Forelimb muscle (tissue), 1 donor: ENCODE measurements around the gene MUC5AC. TPM values are rescaled to one million over a fixed set of nuclear protein-coding genes. Genes with fewer than 3 reads are reported as not detected.

Experiments used
- DNase-seq: peaks from one replicate; pipeline ENCODE4 v3.0.0-alpha.2; 2013; ENCODE audit warnings: low read depth
- polyA plus RNA-seq: library from polyadenylated mRNA; unstranded; fragments of 120-200 nt; gene quantifications from one replicate; pipeline ENCODE4 v1.2.1, GENCODE V29; 2013; ENCODE audit not compliant: insufficient read length

MUC5AC gene
- polyA plus RNA-seq, 1 donor: not detected

DNA sequence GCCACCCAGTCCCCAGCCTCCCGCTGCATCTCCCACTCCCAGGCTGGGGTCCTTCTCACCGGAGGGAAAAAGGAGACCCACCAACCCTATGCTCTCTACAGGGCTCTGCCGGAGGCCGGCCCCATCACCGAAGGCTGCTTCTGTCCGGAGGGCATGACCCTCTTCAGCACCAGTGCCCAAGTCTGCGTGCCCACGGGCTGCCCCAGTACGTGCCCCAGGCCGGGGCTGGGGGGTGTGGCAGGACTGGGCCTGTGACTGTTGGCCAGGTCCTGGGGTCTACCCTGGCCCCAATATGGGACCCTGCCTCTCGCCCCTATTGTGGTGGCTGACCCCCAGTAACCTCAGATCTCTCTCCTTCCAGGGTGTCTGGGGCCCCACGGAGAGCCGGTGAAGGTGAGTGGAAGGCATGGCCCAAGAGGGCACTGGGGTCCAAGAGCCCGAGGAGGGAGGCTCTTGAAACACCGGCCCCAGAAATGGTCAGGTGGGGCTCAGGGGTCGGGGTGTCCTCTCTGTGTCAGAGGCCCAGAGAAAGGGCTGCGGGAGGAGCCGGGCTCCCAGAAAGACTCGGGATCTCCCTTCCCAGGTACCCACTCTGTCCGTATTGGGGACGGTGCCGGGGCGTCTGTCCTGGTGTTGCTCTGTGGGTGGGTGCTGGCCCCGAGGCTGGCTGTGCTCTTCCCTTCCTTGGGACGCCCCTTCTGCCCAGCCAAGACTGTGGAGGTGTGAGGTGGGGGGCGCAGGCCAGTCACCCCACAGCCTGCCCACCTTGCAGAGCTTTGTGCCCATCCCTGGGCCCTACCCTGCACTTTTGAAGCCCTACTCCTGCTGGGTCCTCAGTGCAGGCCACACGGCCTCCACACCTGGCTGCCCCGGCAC, 39.0 kb downstream of the MUC5AC start:
- DNase-seq: no peak

DNA sequence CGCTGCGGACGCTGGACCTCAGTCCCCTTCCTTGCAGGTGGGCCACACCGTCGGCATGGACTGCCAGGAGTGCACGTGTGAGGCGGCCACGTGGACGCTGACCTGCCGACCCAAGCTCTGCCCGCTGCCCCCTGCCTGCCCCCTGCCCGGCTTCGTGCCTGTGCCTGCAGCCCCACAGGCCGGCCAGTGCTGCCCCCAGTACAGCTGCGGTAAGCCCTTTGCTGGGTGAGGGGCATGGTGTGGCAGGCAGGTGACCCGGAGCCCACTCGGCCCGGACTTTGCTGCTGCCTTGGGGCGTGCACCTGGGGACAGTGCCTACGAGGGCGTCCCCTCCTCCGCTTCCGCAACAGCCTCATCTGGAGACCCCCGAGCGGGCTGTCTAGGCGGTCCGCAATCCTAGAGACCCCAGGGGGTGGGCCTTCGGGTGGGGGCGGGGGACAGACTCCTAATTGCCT, 39.7 kb downstream of the MUC5AC start:
- no peak for DNase-seq

DNA sequence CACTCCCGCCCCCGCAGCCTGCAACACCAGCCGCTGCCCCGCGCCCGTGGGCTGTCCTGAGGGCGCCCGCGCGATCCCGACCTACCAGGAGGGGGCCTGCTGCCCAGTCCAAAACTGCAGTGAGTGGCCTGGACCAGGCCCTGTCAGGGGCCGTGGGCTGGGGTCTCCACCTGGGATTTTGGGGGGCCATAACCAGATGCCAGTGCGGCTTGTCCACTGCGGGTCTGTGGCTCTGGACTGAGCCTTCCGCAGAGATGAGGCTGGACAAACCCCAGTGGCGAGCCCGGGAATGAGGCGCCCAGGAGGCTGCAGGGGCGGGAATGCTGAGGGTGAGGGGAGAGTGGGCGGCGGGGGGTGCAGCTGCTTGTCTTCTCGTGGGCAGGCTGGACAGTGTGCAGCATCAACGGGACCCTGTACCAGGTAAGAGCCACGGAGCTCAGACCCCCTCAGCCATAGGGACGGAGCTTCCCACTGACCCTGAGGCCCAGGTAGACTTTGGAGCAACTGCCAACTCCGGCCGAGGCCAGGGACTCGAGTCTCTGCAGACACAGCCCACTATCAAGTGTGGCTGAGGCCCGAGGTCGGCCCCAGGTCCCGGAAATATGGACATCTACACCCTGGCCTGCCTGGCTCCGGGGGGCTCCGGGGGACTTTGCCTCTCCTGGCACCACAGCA, 40.3 kb downstream of the MUC5AC start:
- DNase-seq: no peak

DNA sequence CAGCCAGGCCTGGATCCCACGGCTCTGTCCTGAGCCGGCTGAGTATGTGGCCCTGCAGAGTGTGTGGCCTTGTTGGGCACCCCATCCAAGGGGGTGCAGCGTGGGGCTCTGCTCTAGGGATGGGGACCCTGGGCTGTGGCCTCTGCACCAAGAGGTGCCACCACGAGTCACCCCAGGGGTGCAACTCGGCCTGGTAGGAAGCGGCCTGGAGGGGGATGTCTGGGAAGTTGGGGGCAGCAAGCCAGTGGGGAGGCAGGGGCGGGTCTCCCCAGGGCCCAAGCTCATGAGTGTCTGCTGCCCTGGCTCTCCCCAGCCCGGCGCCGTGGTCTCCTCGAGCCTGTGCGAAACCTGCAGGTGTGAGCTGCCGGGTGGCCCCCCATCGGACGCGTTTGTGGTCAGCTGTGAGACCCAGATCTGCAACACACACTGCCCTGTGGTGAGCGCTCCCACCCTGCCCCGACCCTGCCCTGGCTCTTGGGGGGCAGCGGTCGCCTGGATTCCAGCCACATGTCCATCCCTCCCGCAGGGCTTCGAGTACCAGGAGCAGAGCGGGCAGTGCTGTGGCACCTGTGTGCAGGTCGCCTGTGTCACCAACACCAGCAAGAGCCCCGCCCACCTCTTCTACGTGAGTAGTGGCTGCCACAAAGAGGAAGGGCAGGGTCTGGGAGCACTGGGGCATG, 40.9 kb downstream of the MUC5AC start:
- DNase-seq: no peak

DNA sequence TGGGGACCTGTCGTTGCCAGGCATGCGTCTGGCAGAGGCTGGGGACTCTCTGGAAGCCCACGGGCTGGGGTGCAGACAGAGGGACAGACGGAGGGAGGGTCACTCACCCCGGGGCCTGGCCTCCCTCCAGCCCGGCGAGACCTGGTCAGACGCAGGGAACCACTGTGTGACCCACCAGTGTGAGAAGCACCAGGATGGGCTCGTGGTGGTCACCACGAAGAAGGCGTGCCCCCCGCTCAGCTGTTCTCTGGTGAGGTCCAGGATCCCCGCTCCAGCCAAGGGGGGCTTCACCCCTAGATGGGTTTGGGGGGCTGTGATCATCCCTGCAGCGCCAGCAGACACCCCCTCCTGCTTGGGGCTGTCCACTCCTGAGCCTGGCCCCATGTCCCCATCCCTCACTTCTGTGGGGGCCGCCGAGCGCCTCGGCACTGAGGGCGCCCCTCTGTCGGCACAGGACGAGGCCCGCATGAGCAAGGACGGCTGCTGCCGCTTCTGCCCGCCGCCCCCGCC, 41.5 kb downstream of the MUC5AC start:
- no peak for DNase-seq

DNA sequence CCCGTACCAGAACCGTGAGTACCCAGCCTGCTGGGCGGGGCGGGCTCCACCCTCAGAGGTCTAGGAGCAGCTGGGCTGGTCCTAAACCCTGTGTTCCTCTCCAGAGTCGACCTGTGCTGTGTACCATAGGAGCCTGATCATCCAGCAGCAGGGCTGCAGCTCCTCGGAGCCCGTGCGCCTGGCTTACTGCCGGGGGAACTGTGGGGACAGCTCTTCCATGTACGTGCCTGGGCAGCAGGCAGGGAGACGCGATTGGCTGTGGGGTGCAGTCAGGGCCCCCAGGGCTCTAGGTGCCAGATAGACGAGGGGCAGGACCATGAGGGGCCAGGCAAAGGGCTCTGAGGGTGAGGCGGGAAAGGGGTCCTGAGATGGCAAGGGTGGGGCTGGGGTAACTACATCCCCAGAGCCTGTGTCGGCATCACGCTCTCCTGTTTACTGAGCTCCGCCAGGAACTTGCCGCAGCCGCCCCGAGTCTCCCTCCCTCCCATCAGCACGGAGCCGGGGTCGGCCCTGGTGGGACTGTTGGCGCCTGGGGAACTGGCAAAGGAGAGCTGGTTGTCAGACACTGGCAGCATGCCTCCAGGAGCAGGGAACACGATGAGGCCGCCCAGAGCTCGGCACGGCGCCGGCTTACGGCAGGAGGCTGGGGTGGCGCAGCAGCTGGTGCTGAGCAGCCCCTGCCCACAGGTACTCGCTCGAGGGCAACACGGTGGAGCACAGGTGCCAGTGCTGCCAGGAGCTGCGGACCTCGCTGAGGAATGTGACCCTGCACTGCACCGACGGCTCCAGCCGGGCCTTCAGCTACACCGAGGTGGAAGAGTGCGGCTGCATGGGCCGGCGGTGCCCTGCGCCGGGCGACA, 42.2 kb downstream of the MUC5AC start:
- DNase-seq: no peak

DNA sequence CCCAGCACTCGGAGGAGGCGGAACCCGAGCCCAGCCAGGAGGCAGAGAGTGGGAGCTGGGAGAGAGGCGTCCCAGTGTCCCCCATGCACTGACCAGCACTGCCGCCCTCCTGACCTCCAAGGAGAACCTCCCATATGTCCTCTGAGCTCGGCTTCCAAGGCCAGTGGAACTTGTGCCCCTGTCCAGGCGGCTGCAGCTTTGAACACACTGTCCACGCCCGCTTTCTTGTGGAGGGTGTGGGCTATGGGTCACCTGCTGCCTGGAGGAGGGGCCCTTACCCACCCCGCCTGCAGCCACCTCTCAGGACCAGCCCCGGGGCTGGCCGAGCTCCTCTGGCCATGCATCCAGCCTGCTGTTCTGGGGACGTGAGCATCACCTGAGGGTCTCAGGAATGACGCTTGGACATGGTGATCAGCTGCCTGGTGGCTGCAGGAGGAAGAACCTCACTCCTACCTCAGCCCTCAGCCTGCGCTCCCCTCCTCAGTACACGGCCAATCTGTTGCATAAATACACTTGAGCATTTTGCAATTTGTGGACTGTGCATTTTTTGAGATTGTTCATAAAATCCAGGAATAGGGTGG, 42.9 kb downstream of the MUC5AC start:
- DNase-seq: no peak

DNA sequence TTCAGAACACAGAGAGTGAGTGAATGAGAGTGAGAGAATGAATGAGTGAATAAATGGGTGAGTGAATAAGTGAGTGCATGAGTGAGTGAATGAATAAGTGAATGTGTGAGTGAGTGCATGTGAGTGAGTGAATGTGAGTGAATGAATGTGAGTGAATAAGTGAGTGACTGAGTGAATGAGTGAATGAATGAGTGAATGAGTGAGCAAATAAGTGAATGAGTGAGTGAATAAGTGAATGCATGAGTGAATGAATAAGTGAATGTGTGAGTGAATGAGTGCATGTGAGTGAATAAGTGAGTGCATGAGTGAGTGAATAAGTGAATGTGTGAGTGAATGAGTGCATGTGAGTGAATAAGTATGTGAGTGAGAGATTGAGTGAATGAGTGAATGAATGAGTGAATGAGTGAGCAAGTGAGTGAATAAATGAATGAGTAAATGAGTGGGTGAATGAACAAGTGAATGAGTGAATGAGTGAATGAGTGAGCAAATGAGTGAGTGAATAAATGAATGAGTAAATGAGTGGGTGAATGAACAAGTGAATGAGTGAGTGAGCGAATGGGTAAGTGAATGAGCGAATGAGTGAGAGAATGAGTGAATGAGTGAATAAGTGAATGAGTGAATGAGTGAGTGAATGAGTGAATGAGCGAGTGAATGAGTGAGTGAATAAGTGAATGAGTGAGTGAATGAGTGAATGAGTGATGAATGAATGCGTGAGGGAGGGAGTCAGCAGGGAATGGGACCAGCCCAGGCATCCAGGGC, 43.8 kb downstream of the MUC5AC start:
- no peak for DNase-seq

DNA sequence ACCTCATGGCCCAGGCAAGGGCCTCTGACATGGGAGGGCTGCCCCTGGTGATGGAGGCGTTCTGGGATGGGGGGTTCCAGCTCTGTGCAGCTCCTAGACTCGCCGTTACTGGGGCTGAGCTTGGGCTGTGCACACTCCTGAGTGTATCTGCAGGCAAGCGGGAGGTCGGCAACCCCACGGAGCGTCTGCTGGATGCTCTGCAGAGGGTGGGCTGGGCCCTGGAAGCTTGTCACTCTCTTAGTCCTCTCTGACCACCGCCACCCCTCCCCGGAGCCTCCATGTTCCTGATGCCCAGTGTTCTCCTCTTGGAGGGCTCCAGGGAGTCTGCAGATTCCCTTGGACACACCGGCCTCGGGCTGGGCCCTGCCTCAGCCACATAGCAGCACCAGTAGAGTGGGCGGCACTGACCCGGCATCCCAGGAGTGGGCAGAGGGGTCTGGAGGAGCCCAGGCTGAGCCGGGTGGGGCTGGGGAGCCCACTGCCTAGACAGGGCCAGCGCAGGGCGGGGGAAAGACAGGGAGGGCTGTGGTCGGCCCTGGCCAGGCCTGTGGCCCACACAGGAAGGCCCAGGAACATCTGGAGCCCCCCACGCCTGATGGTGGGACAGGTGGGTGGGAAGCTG, 44.5 kb downstream of the MUC5AC start:
- no peak for DNase-seq

DNA sequence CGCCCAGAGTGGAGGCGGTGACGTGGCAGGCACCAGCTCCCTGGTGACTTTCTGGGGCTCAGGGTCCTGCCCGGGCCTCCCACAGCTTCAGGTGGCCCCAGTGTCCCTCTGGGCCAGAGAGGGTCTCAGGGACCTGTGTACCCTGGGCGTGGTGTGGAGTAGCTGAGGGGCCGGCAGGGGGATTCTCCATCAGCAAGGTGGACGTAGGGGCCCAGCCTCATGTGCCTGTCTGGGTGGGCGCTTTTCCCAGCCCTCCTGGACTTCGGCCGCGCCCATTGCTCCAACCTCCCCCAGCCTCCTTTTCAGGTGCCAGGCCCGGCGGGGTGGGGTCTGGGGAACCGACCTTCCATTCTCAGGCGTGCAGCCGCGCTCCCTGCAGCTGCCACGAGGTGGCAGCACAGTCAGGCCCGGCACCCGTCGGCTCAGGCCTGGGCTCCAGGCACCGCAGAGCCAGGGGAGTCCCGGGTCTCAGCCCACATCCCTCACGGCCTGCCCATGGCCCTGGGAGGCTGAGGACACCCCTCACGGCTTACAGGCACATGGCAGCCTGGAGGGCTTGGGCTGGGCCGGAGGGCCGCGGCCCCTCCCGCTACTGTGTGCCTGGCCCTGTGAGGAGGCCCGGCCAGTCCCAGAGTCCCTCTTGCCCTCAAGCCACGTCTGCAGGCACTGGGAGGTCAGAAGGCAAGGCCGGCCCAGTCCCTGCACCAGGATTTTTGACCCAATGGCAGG, 45.2 kb downstream of the MUC5AC start:
- peak; percentile 8 for DNase-seq

DNA sequence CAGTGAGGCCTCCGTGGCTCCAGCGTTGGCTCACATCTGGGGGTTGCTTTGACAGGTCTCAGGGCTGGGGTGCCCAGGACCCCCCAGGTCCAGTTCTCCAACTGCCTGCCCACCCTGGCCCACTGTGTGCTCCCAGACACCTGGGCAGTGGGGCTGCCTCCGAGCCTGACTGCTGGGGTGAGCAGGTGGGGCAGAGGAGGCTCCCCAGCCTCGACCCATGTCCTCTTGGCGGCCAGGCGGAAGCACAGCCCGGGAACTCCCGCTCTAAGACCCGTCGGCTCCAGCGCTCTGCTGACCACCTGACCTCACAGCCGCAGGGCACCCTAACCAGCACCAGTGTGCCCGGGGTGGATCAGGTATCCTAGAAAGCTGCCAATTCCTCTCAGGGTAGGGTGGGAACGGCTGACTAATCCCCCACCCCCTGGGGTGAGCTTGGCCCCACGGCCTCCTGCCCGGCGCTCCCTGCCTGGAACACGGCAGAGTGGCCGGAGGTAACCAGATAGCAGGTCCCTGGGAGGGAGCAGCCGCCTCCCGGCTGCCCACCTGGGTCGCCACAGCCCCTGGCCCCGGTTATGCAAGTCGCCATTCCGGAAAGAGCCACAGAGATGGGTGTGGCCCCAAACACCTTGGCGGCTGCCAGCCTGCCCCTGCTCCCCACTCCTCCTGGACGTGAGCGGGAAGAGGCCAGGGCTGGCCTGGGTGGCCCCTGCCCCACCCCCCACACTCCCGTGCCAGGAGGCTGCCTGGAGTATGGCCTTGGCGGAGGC, 45.9 kb downstream of the MUC5AC start:
- DNase-seq: no peak

DNA sequence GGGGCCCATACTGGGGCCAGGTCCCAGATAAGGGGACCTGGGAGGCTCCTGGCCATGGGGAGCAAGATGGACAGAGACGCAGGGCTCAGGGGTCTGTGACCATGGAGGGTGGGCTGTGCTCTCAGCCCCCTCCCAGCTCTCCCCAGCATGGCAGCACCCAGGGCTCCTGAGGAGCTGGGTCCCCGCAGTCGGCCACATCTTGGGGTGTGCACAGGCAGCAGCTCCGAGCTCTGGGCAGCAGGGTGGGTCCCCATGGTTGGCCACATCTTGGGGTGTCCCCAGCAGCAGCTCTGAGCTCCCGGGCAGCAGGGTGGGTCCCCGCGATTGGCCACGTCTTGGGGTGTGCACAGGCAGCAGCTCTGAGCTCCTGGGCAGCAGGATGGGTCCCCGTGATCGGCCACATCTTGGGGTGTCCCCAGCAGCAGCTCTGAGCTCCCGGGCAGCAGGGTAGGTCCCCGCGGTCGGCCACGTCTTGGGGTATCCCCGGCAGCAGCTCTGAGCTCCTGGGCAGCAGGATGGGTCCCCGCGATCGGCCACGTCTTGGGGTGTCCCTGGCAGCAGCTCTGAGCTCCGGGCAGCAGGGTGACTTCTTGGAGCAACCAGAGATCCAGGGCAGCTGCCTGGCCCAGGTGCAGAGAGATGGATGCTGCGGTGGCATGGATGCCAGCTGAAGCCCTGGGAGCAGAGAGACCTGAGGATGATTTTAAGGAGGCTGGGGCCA, 46.8 kb downstream of the MUC5AC start:
- DNase-seq: no peak

DNA sequence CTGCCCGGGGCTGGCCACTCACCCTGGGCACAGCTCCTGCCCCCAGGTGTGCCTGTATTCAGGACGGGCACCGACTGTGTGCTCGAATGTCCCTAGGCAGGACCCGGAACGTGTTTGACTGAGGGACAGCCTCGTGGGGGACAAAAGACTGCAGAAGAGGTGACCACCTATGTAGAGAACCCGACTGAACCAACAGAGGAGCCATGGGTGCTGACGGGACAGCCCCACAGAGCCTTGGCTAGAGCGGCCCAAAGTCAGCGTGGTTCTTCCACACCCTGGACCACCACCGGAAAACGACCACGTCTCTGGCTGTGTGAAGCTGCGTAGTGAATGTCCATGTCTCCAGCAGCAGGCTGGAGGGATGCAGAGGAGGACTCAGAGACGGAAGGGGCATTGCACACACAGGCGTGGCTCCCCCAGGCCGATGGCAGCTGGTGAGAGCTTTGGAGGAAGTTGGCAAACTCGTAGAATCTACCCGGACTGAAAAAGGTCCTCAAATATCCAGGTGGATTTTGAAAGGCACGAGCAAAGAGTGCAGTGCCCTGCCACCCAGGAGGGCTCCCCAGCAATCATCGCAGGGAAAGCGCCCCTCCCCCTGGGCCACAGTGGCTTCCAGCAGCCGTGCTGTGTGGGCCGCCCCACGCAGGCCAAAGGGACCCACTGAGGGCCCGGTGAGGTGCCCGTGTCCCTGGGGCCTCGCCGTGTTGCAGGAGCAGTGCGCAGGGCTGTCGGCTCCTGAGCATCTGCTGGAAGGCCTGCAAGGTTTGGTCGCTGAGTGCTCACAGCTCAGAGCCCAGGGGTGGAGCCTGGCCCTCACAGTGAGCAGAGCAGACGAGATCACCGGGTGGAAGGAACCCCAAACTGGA, 47.6 kb downstream of the MUC5AC start:
- DNase-seq: no peak

DNA sequence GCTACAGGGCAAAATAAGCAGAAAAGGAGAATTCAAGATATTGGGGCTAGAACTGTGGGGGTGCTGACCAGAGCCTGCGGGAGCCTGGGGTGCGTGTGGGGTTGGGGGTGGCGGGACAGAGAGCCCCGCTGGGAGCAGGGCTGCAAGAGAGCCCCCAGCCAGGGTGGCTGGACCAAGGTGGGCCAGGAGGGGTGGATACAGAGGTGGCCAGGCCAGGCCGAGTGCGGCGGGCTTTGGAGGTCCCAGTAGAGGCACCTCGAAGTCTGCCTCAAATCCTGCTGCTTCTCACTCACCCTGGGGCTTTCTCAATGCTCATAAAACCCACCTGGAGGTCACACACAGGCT, 48.2 kb downstream of the MUC5AC start:
- DNase-seq: no peak

DNA sequence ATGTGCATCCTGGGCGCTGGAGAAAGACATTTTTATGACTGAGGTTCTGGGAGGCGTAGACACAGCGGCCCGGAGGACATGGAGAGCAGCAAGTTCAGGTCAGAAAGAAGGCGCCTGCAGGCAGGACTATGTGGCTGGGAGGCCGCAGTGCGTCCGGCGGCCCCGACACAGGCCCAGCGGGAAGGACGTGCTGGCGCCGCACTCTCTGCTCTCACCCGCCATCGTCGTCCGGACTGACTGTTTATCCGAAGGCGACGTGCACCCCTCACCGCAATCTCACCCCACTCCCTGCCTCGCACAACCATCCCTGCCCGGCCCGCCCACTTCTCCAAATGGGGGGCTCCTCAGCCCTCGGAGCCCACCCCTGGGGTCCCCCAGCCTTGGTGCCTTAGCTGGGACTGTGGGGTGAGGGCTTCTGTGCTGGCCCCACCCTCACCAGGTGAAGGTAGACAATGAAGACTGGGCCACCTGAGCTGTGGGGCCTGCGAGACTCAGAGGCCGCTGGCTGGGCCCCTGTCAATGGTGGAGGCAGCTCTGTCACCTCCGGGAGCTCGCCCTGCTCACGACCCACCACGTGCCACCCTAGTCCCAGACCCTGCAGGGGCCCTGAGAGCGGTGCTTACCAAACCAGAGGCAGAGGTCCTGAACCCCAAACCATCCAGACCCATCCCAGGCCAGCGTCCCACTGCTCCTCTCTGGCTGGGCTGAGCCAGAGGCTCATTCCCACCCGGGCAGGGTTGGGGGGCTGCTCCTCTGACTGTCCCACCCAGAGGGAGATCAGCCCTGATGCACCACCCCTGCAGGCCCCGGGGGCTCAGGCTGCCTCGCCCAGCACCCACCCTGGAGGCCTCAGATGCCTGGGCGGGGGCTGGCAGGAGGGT, 48.9 kb downstream of the MUC5AC start:
- DNase-seq: no peak
